ENCODE results near the gene DDI2. TPM values are rescaled to one million over a fixed set of nuclear protein-coding genes. Genes with fewer than 3 reads are reported as not detected.
A peak's percentile ranks its signal among the peaks of the same experiment; 100 is the strongest.
"Not testable (repeated sequence)": the region's sequence is repeated elsewhere in the genome, so short reads cannot be mapped to it uniquely, and the experiment has no call there.

The DDI2 gene
- total RNA-seq, 2 donors from 2014 or later, result 27.5 to 31.1 TPM

DNA sequence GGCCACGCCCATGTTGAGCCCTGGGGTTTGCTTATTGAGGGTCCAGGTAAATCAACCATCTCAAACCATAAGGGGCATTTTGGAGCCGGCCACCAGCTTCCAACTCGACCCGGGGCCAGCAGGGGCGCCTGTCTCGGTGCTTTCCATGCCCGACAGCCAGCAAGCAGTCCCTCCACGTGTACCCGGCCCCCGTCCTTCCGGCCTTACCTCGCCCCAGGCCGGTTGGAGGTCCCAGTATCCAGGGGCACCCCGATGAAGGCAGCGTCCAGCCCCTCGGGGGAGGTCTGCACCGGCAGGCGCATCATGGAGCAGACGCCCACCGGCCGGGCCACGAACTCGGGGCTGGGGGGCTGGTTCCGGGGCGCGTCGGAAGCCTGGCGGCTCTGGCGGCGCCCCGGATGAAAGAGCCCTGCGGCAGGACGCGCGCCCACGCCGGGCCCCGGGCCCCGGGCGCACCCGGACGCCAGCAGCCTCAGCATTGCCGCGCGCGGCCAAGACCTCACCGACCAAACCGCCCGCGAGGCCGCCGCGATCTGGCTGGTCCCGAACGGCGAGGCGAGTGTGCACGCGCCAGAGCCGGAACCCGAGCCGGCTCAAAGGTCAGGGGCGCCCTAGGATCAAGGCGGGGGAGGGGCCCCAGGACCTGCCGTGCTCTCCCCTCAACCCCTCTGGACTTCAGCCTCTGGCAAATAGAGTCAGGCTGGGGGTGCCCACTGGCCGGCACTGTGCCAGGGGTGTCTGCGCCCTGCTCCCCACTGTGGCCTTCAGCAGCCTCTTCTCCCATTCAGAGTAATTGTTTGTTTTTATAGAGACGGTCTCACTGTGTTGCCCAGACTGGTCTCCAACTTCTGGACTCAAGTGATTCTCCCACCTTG, 32.5 kb upstream of the DDI2 start, which contains the start of gene AGMAT:
Gene AGMAT, minus strand, starts transcription at position 563 of the 875 bp plus-strand sequence. Its CDS starts 84 bp downstream, at position 479.
- peaks cover 3% of the 10 kb centered on the region for H3K36me3 Mint-ChIP-seq (ENCODE audit: low read depth)
- peak within 1 kb of the TSS; percentile 16 for H3K27ac Mint-ChIP-seq
- H3K27me3 Mint-ChIP-seq, result no peaks in the 10 kb centered on the region
- H3K9me3 ChIP-seq (ENCODE audit: control insufficient read depth, low read length, poor library complexity, severe bottlenecking), result no peaks in the 10 kb centered on the region
- DNase-seq, result peak; percentile 19 to 31 (median 21)
- H3K4me3 Mint-ChIP-seq, result peak within 1 kb of the TSS; percentile 84
- peaks cover 16% of the 10 kb centered on the region for H3K4me1 Mint-ChIP-seq
- ATAC-seq, result peak; percentile 85

DNA sequence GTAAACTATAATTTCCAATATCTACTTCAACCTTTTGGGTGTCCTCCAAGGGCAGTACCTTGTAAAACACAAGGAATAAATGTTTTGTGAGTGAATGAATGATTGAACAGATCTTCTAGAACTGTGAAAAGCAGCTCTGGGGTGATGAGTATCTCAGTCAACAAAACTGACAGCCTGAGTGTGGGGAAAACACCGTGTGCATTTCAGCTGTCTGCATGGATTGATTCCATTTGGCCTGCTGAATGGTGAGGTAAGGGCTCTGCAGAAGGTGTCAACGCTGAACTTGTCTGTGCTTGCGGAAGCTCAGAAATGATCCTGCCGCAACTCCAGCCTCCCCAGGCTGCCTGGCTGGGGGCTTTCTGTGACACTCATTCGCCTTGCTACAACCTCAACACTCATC, 25.0 kb upstream of the DDI2 start:
- no peak for DNase-seq
- no peaks in the 10 kb centered on the region for H3K9me3 ChIP-seq (ENCODE audit: control insufficient read depth, low read length, poor library complexity, severe bottlenecking)
- Mint-ChIP-seq H3K4me3 (no peak overlapping the region), H3K27me3 (peaks cover 6% of the 10 kb centered on the region), H3K36me3 (ENCODE audit: low read depth) (no peaks in the 10 kb centered on the region), H3K4me1 (peaks cover 2% of the 10 kb centered on the region), H3K27ac (peak overlapping the region; percentile 8)
- ATAC-seq, result no peak

DNA sequence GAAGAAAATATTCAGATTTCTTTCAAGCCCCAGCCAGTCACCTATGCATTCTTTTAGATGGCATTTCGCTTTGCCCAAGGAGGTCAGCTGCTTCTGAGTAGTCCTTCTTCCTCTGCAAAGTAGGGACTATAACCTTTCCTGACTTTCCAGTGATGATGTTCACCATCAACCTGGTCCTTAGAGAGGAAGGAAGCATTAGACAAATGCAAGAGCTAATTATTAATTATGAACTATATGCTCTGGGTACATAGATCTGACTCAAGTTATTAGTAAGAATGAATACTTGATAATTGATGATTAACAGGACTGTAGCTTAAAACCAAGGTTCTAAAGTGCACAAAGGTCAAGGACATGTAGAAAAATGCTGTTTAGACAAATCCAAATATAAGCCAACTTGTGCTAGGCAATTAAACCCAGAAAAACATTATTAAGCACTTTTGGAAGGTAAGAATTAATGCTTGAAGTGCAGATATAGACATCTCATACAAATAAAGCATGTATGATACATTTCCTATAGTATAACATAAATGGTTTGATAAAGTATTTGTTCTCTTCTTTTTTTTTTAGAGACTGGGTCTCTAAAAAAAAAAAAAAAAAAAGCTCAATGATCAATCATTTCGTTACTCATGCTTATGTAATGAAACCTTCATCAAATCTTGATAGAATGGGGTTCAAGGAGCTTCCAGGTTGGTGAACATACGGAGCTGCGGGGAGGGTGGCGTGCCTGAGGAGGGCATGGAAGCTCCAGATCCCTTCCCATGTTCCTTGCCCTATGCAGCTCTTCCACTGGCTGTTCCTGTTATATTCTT, 21.2 kb upstream of the DDI2 start:
- H3K27me3 Mint-ChIP-seq, result peaks cover 15% of the 10 kb centered on the region
- H3K9me3 ChIP-seq (ENCODE audit: control insufficient read depth, low read length, poor library complexity, severe bottlenecking), result no peaks in the 10 kb centered on the region
- H3K36me3 Mint-ChIP-seq (ENCODE audit: low read depth), result no peaks in the 10 kb centered on the region
- no peak overlapping the region for H3K4me3 Mint-ChIP-seq
- no peaks in the 10 kb centered on the region for H3K4me1 Mint-ChIP-seq
- no peak for ATAC-seq
- H3K27ac Mint-ChIP-seq, result no peak overlapping the region
- no peak for DNase-seq

DNA sequence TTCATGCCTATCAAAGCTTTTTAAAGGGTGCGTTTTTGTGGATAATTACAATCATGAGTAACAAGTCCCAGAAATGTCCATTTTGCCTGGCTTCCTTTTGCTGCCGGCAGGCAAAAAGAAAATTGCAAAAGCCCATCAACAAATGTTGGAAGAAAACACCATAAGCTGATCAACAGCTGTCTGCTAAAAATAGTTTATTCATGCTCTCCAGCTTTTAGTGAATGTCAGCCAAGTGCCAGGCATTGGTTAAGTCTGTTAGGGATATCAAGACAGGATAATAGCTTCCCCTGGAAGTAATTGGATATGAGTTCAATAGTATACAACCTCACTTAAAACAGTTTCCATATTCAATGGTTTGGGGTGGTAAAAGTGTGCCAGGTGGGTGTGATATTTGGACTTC, 18.8 kb upstream of the DDI2 start:
- Mint-ChIP-seq H3K4me3 (no peak overlapping the region), H3K27ac (no peak overlapping the region), H3K4me1 (peaks cover 2% of the 10 kb centered on the region), H3K27me3 (peaks cover 15% of the 10 kb centered on the region), H3K36me3 (ENCODE audit: low read depth) (no peaks in the 10 kb centered on the region)
- ATAC-seq, result no peak
- no peak for DNase-seq
- no peaks in the 10 kb centered on the region for H3K9me3 ChIP-seq (ENCODE audit: control insufficient read depth, low read length, poor library complexity, severe bottlenecking)

DNA sequence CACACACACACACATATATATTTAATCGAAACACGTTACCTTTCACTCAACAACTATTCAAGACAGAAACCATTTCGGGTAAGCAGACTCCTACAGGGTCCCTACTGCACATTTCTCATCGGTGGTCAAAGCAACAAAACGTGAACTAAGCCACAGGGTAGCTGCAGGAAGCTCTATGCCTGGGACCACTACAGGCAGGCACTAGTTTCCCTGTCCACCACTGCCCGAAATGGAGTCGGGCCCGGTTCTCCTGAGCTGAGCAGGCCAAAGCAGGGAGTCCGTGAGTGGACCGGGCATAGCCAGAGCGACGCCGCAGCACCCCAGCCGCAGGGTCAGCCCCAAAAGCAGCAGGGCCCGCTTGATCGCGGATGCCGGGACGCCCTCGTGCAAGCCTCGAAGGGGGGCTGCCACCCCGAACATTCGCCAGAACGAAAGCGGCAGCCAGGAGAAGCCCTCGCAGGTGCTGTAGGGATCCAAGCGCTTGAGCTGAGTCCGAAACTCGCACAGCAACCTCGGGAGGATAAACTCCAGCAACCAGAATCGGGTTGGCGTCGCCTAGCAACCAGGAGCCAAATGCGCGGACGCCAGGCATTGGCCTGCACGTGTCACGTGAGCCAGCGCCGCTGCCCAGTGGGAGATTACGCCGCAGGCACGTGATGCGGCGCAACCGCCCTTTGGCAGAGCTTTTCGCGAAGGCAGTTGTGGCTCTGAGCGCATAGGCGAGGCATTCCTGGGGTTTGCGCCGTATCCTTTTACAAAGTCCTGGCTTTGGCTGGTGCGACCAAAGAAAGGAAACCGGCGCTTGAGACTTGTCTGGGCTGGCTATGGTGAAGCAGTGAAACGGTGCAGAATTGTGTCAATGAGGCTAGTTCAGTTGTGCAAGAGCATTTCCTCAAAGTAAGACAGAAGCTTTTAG, 13.9 kb upstream of the DDI2 start:
- ATAC-seq (peak; percentile 99), DNase-seq (peak; percentile 81 to 89 (median 84))
- H3K27ac Mint-ChIP-seq, result peak overlapping the region; percentile 84
- peaks cover 2% of the 10 kb centered on the region for H3K4me1 Mint-ChIP-seq
- peaks cover 5% of the 10 kb centered on the region for H3K27me3 Mint-ChIP-seq
- H3K9me3 ChIP-seq (ENCODE audit: control insufficient read depth, low read length, poor library complexity, severe bottlenecking), result no peaks in the 10 kb centered on the region
- H3K36me3 Mint-ChIP-seq (ENCODE audit: low read depth), result no peaks in the 10 kb centered on the region
- H3K4me3 Mint-ChIP-seq, result peak overlapping the region; percentile 83

DNA sequence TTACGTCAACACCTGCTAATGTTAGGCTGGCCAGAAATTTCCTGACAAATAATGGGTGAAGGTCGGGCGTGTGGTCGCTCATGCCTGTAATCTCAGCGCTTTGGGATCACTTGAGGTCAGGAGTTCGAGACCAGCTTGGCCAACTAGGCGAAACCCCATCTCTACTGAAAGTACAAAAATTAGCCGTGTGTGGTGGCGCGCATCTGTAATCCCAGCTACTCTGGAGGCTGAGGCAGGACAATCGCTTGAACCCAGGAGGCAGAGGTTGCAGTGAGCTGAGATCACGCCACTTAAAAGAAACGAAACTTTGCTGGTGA, 13.3 kb upstream of the DDI2 start:
- DNase-seq; H3K9me3 ChIP-seq (ENCODE audit: control insufficient read depth, low read length, poor library complexity, severe bottlenecking); H3K36me3 Mint-ChIP-seq (ENCODE audit: low read depth); H3K27me3 Mint-ChIP-seq; H3K4me1 Mint-ChIP-seq; ATAC-seq: not testable (repeated sequence)
- Mint-ChIP-seq H3K4me3 (peak overlapping the region; percentile 83), H3K27ac (peak overlapping the region; percentile 84)

DNA sequence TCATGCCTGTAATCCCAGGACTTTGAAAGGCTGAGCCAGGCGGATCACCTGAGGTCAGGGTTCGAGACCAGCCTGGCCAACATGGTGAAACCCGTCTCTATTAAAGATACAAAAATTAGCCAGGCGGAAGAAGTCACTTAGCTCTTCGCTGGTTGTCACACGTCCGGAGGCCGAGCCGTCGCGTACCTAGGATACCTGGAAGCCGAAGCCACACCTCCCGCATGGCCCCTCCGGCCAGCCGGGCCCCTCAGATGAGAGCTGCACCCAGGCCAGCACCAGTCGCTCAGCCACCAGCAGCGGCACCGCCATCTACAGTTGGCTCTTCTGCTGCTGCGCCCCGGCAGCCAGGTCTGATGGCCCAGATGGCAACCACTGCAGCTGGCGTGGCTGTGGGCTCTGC, 12.9 kb upstream of the DDI2 start:
- Mint-ChIP-seq H3K27ac (peak overlapping the region; percentile 84), H3K4me3 (peak overlapping the region; percentile 9)
- H3K4me1 Mint-ChIP-seq; H3K27me3 Mint-ChIP-seq; DNase-seq; H3K9me3 ChIP-seq (ENCODE audit: control insufficient read depth, low read length, poor library complexity, severe bottlenecking); ATAC-seq; H3K36me3 Mint-ChIP-seq (ENCODE audit: low read depth): not testable (repeated sequence)

DNA sequence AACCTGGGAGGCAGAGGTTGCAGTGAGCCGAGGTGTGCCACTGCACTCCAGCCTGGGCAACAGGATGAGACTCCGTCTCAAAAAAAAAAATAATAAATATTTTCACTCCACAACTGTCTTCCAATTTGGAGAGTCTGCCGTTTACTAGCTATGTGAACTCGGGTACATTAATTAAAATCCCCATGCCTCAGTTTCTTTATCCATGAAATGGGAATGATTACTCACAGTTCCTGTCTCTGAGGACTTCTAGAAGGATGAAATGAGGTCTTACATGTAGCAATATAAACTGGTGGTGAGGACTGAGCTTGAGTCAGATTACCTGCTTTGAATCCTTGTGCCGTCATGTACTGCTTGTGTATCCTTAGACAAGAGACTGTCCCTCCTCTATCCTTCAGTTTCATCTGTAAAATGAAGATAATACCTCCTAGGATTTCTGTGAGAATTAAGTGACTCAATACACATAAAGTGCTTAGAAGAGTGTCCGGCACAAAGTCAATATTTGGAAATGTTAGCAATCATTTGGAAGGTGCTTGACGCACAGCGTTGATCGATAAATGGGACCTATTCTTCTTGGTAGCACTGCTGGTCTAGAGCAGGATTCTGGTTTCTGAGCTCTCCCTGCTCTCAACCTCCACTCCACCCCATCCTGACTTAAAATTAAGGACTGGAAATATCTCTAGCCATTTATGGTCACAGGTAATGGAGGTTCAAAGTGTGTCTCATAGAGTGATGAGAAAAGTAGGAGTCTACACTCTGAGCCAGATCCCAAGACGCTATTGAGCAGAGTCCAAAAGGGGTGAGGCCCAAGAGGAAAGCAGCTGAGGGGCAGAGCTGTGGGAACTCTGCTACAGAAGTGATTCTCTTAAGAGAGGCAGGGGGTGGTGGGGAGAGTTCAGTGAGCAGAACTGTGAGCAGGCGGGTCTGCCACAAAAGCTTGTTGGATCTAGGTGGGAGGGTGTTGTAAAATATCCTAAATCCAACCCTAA, 11.6 kb upstream of the DDI2 start:
- Mint-ChIP-seq H3K4me1 (peaks cover 2% of the 10 kb centered on the region), H3K27ac (no peak overlapping the region), H3K4me3 (no peak overlapping the region), H3K27me3 (no peaks in the 10 kb centered on the region), H3K36me3 (ENCODE audit: low read depth) (no peaks in the 10 kb centered on the region)
- no peaks in the 10 kb centered on the region for H3K9me3 ChIP-seq (ENCODE audit: control insufficient read depth, low read length, poor library complexity, severe bottlenecking)
- no peak for ATAC-seq
- no peak for DNase-seq

DNA sequence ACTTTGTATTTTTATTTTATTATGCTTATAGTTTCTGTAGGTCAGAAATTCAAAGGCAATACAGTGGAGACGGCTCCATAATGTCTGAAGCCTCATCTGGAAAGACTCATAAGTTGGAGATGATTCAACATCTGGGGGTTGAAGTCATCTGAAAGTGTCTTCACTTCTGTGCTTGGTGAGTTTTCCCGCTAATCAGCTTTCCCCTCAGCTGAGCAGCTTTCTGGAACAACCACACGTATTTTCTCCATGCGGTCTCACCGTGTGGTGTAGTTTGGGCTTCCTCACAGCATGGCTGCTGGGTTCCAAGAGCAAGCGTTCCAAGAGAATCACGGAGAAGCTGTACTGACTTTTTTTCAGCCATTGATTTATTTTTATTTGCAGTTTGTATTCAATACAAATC, 7.6 kb upstream of the DDI2 start:
- H3K27me3 Mint-ChIP-seq, result no peaks in the 10 kb centered on the region
- H3K27ac Mint-ChIP-seq, result no peak overlapping the region
- H3K4me1 Mint-ChIP-seq, result no peaks in the 10 kb centered on the region
- no peaks in the 10 kb centered on the region for H3K9me3 ChIP-seq (ENCODE audit: control insufficient read depth, low read length, poor library complexity, severe bottlenecking)
- no peaks in the 10 kb centered on the region for H3K36me3 Mint-ChIP-seq (ENCODE audit: low read depth)
- H3K4me3 Mint-ChIP-seq, result no peak overlapping the region
- no peak for ATAC-seq
- no peak for DNase-seq

DNA sequence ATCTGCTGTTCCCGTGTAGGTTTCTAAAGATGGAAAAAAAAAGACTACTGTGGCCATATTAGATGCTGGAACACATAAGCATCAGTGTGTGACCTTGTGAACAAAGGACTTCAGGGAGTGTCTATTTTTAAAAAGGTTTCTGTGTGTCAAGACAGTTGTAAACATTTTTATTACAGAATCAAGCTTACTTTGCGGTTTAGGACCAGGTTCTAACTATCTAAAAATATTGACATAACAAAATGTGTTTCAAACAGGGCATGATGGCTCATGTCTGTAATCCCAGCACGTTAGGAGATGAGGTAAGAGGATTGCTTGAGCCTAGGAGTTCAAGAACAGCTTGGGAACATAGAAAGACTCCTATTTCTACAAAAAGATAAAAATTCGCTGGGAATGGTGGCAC, 7.1 kb upstream of the DDI2 start:
- H3K4me3 Mint-ChIP-seq, result no peak overlapping the region
- ATAC-seq (no peak), DNase-seq (no peak)
- H3K4me1 Mint-ChIP-seq, result no peaks in the 10 kb centered on the region
- no peaks in the 10 kb centered on the region for H3K36me3 Mint-ChIP-seq (ENCODE audit: low read depth)
- peak overlapping the region; percentile 19 for H3K27ac Mint-ChIP-seq
- H3K27me3 Mint-ChIP-seq, result no peaks in the 10 kb centered on the region
- no peaks in the 10 kb centered on the region for H3K9me3 ChIP-seq (ENCODE audit: control insufficient read depth, low read length, poor library complexity, severe bottlenecking)

DNA sequence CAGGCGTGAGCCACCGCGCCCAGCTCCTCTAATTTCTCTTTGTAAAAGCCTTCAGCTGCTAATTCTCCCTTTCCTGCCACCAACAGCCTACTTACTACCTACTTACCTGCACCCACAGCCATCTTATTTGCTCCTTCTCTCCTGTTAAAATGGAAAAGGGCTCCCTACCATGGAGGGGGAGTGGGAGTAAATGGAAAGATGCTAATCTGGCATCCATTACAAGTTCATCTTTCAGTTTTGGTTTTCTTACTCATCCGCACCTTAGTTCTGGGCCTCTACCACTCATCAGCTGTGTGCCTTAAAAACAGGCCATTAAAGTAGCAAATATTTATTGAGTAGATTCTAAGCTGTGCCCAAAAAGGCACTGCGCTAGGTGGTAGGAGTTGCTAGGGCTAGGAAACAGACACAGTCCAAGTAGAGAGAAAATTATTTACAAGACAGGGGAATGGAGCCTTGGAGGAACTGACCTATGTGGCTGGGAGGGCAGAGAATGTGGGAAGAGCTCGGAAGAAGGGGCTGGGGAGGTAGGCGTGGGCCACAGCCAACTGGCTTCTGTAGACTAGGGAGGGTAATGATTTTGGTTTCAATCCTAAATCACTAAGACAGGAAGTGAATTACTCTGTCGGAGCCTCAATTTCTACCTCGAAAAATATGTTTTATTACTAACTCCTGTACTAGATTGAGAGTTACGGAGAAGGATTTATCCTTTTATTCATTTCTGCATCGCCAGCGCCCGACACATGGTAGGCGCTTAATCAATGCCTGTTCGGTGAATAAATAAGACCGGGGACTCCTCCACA, 685 bp upstream of the DDI2 start:
- peak overlapping the region; percentile 91 for H3K27ac Mint-ChIP-seq
- peak overlapping the region; percentile 91 for H3K4me3 Mint-ChIP-seq
- ATAC-seq (peak; percentile 4), DNase-seq (no peak)
- H3K27me3 Mint-ChIP-seq, result no peaks in the 10 kb centered on the region
- H3K36me3 Mint-ChIP-seq (ENCODE audit: low read depth), result no peaks in the 10 kb centered on the region
- H3K4me1 Mint-ChIP-seq, result peaks cover 29% of the 10 kb centered on the region
- H3K9me3 ChIP-seq (ENCODE audit: control insufficient read depth, low read length, poor library complexity, severe bottlenecking), result no peaks in the 10 kb centered on the region

Measured in T-helper 17 cell (primary cell).